NT2/D1 (cell line): ENCODE results near the gene ELAVL2.

Source experiments
- DNase-seq: peaks from one replicate; pipeline ENCODE4 v3.0.0-alpha.2; 2011; ENCODE audit warnings: low read depth, low spot score
- H3K27me3 ChIP-seq: 2 replicates; pipeline ENCODE4 v1.6.0; 2011; ENCODE audit warnings: mild to moderate bottlenecking; ENCODE audit not compliant: insufficient read length, insufficient read depth
- H3K36me3 ChIP-seq: 2 replicates; pipeline ENCODE4 v1.6.1; 2011; ENCODE audit warnings: mild to moderate bottlenecking, low read length, mixed read lengths; ENCODE audit not compliant: insufficient read depth, insufficient read length
- H3K4me1 ChIP-seq: 2 replicates; pipeline ENCODE4 v1.5.1; 2011; ENCODE audit not compliant: insufficient read depth, insufficient read length
- H3K4me3 ChIP-seq: 2 replicates; pipeline ENCODE4 v1.5.1; 2011; ENCODE audit warnings: low read depth; ENCODE audit not compliant: insufficient read length
- H3K9ac ChIP-seq: 2 replicates; pipeline ENCODE4 v1.6.0; 2011; ENCODE audit warnings: low read depth; ENCODE audit not compliant: insufficient read length
- H3K9me3 ChIP-seq: 2 replicates; pipeline ENCODE4 v1.5.1; 2011; ENCODE audit warnings: mild to moderate bottlenecking, low read length; ENCODE audit not compliant: insufficient read depth
- SUZ12 ChIP-seq: IDR thresholded peaks from 2 replicates; pipeline ENCODE4 v1.6.1; 2011; ENCODE audit not compliant: insufficient read length, insufficient read depth; ENCODE audit errors: extremely low read depth
- YY1 ChIP-seq: IDR thresholded peaks from 2 replicates; pipeline ENCODE4 v1.6.1; 2011; ENCODE audit not compliant: insufficient read length, insufficient read depth
- ZNF274 ChIP-seq: IDR thresholded peaks from 2 replicates; pipeline ENCODE4 v1.6.1; 2011; ENCODE audit warnings: mild to moderate bottlenecking, low read depth, low read length

The ELAVL2 gene

GRCh38 chr9:23842565-23843129 is 16.6 kb upstream of the ELAVL2 start:
- DNase-seq = no peak
- Histone ChIP-seq H3K4me3 (no peak overlapping the region), H3K9me3 (no peaks in the 10 kb centered on the region), H3K36me3 (no peaks in the 10 kb centered on the region), H3K4me1 (no peaks in the 10 kb centered on the region), H3K9ac (no peak overlapping the region), H3K27me3 (no peaks in the 10 kb centered on the region)
- no peak for TF ChIP-seq SUZ12
- no peak for TF ChIP-seq ZNF274
- TF ChIP-seq YY1 = no peak

- Histone ChIP-seq H3K4me3 (no peak overlapping the region), H3K27me3 (no peaks in the 10 kb centered on the region), H3K4me1 (no peaks in the 10 kb centered on the region), H3K9ac (no peak overlapping the region), H3K9me3 (no peaks in the 10 kb centered on the region), H3K36me3 (no peaks in the 10 kb centered on the region)
- TF ChIP-seq YY1 (no peak), ZNF274 (no peak), SUZ12 (no peak)
- no peak for DNase-seq
Measured at GRCh38 chr9:23841304-23841703, 15.3 kb upstream of the ELAVL2 start.

GRCh38 chr9:23837038-23837437 is 11.0 kb upstream of the ELAVL2 start:
- H3K4me1 ChIP-seq = no peaks in the 10 kb centered on the region
- no peak overlapping the region for H3K4me3 ChIP-seq
- H3K27me3 ChIP-seq = peaks cover 12% of the 10 kb centered on the region
- H3K9me3 ChIP-seq = no peaks in the 10 kb centered on the region
- H3K9ac ChIP-seq = no peak overlapping the region
- H3K36me3 ChIP-seq = no peaks in the 10 kb centered on the region
- TF ChIP-seq YY1 = no peak
- TF ChIP-seq ZNF274 = no peak
- TF ChIP-seq SUZ12 = no peak
- no peak for DNase-seq

- no peaks in the 10 kb centered on the region for H3K36me3 ChIP-seq
- no peak for DNase-seq
- H3K9ac ChIP-seq = no peak overlapping the region
- no peak for TF ChIP-seq YY1
- peak; percentile 79 for TF ChIP-seq SUZ12
- TF ChIP-seq ZNF274 = no peak
- no peaks in the 10 kb centered on the region for H3K9me3 ChIP-seq
- H3K4me3 ChIP-seq = peak overlapping the region; percentile 36
- H3K27me3 ChIP-seq = peaks cover 70% of the 10 kb centered on the region
- peaks cover 2% of the 10 kb centered on the region for H3K4me1 ChIP-seq
Measured at GRCh38 chr9:23830929-23831730, 5.1 kb upstream of the ELAVL2 start.

GRCh38 chr9:23830476-23830805 is 4.4 kb upstream of the ELAVL2 start:
- Histone ChIP-seq H3K4me3 (no peak overlapping the region), H3K4me1 (peaks cover 2% of the 10 kb centered on the region), H3K9me3 (no peaks in the 10 kb centered on the region), H3K36me3 (no peaks in the 10 kb centered on the region), H3K9ac (no peak overlapping the region), H3K27me3 (peaks cover 77% of the 10 kb centered on the region)
- DNase-seq = no peak
- TF ChIP-seq SUZ12 (no peak), ZNF274 (no peak), YY1 (no peak)

GRCh38 chr9:23829580-23830475 is 3.8 kb upstream of the ELAVL2 start:
- Histone ChIP-seq H3K9ac (no peak overlapping the region), H3K27me3 (peaks cover 83% of the 10 kb centered on the region), H3K4me3 (peak overlapping the region; percentile 8), H3K4me1 (peaks cover 2% of the 10 kb centered on the region), H3K36me3 (no peaks in the 10 kb centered on the region), H3K9me3 (no peaks in the 10 kb centered on the region)
- TF ChIP-seq YY1 (no peak), SUZ12 (no peak)
- DNase-seq = no peak

- H3K4me1 ChIP-seq = peaks cover 7% of the 10 kb centered on the region
- no peaks in the 10 kb centered on the region for H3K36me3 ChIP-seq
- H3K9me3 ChIP-seq = no peaks in the 10 kb centered on the region
- peaks cover 96% of the 10 kb centered on the region for H3K27me3 ChIP-seq
- no peak overlapping the region for H3K9ac ChIP-seq
- TF ChIP-seq ZNF274 (no peak), SUZ12 (no peak), YY1 (no peak)
- DNase-seq = no peak
- peak overlapping the region; percentile 45 for H3K4me3 ChIP-seq
Measured at GRCh38 chr9:23825700-23826099, 340 bp downstream of the ELAVL2 start.
